ENCODE results near the gene PTPRK. TPM values are rescaled to one million over a fixed set of nuclear protein-coding genes. Genes with fewer than 3 reads are reported as not detected.

PTPRK gene
- total RNA-seq, 1 donor from 2014 or later: 18.4 TPM

DNA sequence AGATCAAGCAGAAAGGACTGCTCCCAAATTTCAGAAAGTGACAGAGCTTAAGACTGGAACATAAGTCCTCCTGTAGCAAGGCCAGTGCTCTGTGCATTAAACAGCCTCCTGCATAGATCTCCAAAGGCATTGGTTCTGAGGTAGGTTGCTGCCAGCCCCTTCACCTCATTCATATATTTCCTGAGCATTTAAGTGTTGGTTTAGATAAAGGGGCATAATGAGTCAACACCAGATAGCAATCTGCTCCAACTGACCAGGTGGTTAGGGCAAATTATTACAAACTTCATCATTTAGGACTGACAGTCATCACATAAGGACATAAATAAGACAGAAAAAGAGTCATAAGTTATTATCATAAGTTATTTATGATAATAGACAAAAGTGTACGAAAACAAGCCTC is 10.7 kb downstream of the PTPRK start:
- DNase-seq: no peak
- Histone ChIP-seq H3K36me3 (no peaks in the 10 kb centered on the region), H3K27ac (replicated peaks) (no peak overlapping the region), H3K4me3 (no peak overlapping the region), H3K27me3 (ENCODE audit: low read depth) (no peaks in the 10 kb centered on the region), H3K9me3 (replicated peaks) (no peaks in the 10 kb centered on the region), H3K4me1 (peaks cover 75% of the 10 kb centered on the region)
- intact Hi-C loops (cut with micrococcal nuclease): no loop called here
- TF ChIP-seq, protein P1, sequence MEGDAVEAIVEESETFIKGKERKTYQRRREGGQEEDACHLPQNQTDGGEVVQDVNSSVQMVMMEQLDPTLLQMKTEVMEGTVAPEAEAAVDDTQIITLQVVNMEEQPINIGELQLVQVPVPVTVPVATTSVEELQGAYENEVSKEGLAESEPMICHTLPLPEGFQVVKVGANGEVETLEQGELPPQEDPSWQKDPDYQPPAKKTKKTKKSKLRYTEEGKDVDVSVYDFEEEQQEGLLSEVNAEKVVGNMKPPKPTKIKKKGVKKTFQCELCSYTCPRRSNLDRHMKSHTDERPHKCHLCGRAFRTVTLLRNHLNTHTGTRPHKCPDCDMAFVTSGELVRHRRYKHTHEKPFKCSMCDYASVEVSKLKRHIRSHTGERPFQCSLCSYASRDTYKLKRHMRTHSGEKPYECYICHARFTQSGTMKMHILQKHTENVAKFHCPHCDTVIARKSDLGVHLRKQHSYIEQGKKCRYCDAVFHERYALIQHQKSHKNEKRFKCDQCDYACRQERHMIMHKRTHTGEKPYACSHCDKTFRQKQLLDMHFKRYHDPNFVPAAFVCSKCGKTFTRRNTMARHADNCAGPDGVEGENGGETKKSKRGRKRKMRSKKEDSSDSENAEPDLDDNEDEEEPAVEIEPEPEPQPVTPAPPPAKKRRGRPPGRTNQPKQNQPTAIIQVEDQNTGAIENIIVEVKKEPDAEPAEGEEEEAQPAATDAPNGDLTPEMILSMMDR (IDR thresholded peaks at IDR 0.05; ENCODE audit: borderline replicate concordance): no peak

- Histone ChIP-seq H3K27me3 (ENCODE audit: low read depth) (no peaks in the 10 kb centered on the region), H3K4me1 (peaks cover 74% of the 10 kb centered on the region), H3K36me3 (no peaks in the 10 kb centered on the region), H3K9me3 (replicated peaks) (no peaks in the 10 kb centered on the region), H3K27ac (replicated peaks) (no peak overlapping the region), H3K4me3 (no peak overlapping the region)
- DNase-seq: no peak
- TF ChIP-seq, protein P1 (IDR thresholded peaks at IDR 0.05; ENCODE audit: borderline replicate concordance): no peak
- intact Hi-C loops (cut with micrococcal nuclease): no loop called here
These were observed 11.7 kb downstream of the PTPRK start for GRCh38 chr6:128508588-128509296.

GRCh38 chr6:128507337-128508310 is 12.8 kb downstream of the PTPRK start:
- TF ChIP-seq, protein P1 (IDR thresholded peaks at IDR 0.05; ENCODE audit: borderline replicate concordance): no peak
- intact Hi-C loops (cut with micrococcal nuclease): no loop called here
- H3K4me3 ChIP-seq: no peak overlapping the region
- no peak for DNase-seq
- H3K9me3 ChIP-seq (replicated peaks): no peaks in the 10 kb centered on the region
- no peaks in the 10 kb centered on the region for H3K36me3 ChIP-seq
- no peaks in the 10 kb centered on the region for H3K27me3 ChIP-seq (ENCODE audit: low read depth)
- no peak overlapping the region for H3K27ac ChIP-seq (replicated peaks)
- peaks cover 63% of the 10 kb centered on the region for H3K4me1 ChIP-seq

GRCh38 chr6:128505603-128506002 is 14.8 kb downstream of the PTPRK start:
- no peak for DNase-seq
- no peak overlapping the region for H3K27ac ChIP-seq (replicated peaks)
- no peaks in the 10 kb centered on the region for H3K27me3 ChIP-seq (ENCODE audit: low read depth)
- H3K36me3 ChIP-seq: no peaks in the 10 kb centered on the region
- intact Hi-C loops (cut with micrococcal nuclease): no loop called here
- no peaks in the 10 kb centered on the region for H3K9me3 ChIP-seq (replicated peaks)
- TF ChIP-seq, protein P1 (IDR thresholded peaks at IDR 0.05; ENCODE audit: borderline replicate concordance): no peak
- no peak overlapping the region for H3K4me3 ChIP-seq
- H3K4me1 ChIP-seq: peaks cover 47% of the 10 kb centered on the region

- H3K4me1 ChIP-seq: peaks cover 53% of the 10 kb centered on the region
- intact Hi-C loops (cut with micrococcal nuclease): no loop called here
- DNase-seq: no peak
- no peaks in the 10 kb centered on the region for H3K36me3 ChIP-seq
- H3K27ac ChIP-seq (replicated peaks): no peak overlapping the region
- TF ChIP-seq, protein P1 (IDR thresholded peaks at IDR 0.05; ENCODE audit: borderline replicate concordance): no peak
- no peak overlapping the region for H3K4me3 ChIP-seq
- no peaks in the 10 kb centered on the region for H3K27me3 ChIP-seq (ENCODE audit: low read depth)
- H3K9me3 ChIP-seq (replicated peaks): no peaks in the 10 kb centered on the region
These were observed 16.3 kb downstream of the PTPRK start for GRCh38 chr6:128504003-128504654.

Measured in left ventricle myocardium inferior (tissue), 1 donor.